SK-N-DZ (cell line): ENCODE measurements around the gene CCNA2.

Source experiments
- DNase-seq: peaks from one replicate; pipeline ENCODE4 v3.0.0-alpha.2; 2015; ENCODE audit warnings: low spot score

Gene CCNA2

DNA sequence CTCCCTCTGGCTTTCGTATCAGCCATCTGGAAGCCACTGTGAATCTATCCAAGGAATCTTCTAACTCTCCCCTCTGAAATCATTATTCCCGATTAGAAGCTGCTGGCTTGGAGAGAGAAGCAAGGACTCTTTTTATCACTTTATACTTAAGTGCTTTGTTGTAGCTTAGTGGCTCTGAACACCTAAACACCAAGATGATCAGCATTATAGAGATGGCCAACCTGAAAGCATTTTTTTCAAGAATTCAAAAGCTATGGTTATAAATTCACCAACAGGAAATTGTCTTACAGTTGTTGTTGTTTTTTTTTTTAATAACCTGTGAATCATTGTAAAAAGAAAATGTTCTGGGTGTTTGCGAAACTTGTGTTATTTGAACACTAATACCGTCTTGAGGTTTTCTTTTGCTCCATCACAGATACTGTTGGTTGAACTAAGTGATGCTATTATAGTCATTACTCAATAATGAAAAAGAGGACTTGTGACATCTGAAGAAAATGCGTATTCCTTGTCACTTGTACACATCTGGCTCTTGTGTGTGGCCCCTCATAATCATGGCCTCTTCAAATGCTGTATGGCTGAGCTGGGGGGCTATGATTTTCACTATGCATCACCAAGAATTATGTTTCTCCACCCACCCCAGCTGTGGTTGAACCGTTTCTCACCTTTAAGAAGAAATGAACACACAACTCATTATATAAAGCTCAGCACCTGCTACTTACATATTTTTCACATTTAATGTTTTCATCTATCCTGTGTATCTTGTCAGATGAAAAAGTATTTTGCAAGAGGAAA lies 46.9 kb downstream of the CCNA2 start:
- no peak for DNase-seq

DNA sequence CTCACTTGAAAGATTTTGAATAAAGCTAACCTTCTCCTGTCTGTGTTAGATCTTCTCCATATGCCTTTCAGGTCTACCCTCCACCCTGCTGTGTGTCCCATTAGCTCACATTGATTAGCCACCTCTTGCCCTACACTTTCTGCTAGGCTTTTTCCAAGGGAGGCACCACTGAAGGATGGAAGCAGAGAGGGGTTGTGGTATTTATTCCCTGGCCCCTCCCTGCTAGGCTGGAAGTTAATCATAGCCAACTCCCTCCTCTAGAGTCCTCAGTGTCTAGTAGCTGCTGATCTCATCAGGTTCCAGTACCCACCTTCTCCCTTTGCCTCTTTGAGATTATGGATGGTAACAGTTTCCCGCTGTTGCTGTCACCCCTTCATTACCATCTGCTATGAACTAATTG lies 49.8 kb downstream of the CCNA2 start:
- no peak for DNase-seq

- DNase-seq = no peak
Measured at GRCh38 chr4:121771869-121772268, 51.8 kb downstream of the CCNA2 start.

- no peak for DNase-seq
Measured at GRCh38 chr4:121769341-121769740, 54.3 kb downstream of the CCNA2 start.

DNA sequence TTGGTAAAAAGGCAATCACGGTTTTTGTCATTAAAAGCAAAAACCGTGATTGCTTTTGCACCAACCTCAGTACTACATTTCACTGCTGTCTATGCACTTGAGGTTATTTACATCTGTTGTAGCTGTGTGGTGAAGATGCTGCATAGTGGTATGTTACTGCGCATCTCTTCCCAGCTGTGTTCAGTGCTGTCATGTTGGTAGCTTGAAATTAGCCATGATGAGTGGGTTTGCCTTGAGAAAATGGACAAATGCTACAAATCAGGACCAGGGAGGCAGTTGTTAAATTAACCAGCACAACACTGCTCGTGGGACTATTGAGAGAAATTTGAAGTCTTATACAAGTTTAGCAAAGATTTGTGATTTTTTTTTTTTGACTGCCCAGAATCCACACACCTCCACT lies 56.5 kb downstream of the CCNA2 start:
- no peak for DNase-seq
